HG03095 (cell line): ENCODE measurements around the gene KCMF1.

Experiments
- ATAC-seq: cut with Tn5 transposase; IDR thresholded peaks from one replicate; pipeline ENCODE4 v1.9.1; 2021; ENCODE audit warnings: moderate library complexity; ENCODE audit not compliant: unreplicated experiment

The KCMF1 gene

DNA sequence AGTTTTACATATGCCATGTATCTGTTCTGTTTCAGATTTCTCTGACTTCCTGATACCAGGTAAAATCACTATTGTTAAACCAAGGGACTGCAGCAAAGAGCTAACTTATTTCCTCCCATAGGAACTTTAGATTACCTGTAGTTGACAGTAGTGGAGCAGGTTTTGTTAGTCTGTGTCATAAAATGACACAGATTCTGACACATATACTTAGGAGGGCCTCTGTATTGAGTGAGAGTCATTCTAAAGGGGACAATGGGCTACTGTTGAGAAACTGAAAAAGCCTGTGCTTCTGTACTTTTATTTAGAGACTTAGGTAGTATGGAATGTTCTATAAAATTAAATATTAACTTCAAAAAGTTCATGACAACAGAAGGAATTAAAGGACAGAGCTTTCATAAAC lies 48.2 kb downstream of the KCMF1 start:
- ATAC-seq, result no peak

DNA sequence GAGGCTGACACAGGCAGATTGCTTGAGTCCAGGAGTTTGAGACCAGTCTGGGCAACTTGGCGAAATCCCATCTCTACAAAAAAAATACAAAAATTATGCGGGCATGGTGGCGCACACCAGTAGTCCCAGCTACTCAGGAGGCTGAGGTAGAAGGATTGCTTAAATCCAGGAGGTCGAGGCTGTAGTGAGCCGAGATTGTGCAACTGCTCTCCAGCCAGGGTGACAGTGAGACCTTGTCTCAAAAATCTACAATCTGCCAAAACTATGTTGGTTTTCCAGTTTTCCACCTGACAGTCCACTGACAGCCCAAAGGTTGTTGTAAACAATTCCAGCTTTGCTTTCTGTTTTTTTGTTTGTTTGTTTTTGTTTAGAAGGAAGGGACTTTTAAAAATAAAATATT lies 51.3 kb downstream of the KCMF1 start:
- no peak for ATAC-seq

DNA sequence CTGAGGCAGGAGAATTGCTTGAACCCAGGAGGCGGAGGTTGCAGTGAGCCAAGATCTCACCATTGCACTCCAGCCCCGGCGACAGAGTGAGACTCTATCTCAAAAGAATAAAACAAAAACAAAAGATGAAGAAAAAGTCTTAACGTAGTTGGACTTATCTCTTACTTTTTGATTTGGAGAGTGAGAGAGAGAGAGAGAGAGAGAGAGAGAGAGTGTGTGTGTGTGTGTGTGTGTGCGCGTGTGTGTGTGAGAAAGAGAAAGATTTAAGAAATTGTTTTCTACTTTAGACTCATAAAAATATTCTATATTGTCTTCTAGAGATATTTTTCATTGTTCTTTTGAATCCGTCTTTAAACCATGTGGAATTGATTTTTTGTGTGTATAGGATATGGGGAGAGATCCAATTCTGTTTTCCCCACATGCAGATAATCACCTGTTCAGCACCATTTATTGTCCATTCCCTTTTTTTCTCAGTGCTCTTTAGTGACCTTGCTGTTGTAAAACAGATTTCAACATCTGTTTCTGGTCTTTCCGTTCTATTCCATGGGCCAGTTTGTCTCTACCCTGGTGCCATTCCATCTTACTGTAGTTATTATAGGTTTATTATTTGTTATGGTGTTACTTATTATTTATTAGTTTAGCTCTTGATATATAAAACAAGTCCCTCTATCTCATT lies 53.5 kb downstream of the KCMF1 start:
- ATAC-seq, result no peak

DNA sequence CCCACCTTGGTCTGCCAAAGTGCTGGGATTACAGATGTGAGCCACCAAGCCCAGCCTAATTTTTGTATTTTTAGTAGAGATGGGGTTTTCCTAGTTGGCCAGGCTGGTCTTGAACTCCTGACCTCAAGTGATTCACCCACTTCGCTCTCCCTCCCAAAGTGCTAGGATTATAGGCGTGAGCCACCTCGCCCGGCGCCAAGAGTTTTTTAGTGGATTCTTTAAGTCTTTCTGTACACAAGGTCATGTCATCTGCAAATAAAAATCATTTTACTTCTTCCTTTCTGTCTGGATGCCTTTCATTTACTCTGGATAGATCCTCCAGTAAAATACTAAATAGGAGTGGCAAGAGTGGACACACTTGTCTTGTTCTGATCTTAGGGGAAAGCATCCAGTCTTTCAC lies 61.7 kb downstream of the KCMF1 start:
- no peak for ATAC-seq

DNA sequence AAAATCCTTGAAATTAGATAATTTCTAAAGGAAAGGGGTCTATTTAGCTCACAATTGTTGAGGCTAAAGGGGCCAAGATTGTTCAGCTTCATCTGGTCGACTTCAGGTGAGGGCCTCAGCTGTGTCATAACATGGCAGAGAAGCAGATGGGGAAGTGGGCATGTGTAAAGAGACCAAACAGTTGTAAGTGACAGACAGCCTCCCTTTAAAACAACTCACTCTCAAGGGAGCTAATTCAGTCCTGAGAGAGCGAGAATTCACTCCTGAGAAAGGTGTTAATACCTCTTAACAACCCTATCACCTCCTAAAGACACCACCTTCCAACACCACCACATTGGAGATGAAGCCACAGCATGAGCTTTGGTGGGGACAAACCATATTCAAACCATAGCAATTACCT lies 62.4 kb downstream of the KCMF1 start:
- ATAC-seq, result no peak

DNA sequence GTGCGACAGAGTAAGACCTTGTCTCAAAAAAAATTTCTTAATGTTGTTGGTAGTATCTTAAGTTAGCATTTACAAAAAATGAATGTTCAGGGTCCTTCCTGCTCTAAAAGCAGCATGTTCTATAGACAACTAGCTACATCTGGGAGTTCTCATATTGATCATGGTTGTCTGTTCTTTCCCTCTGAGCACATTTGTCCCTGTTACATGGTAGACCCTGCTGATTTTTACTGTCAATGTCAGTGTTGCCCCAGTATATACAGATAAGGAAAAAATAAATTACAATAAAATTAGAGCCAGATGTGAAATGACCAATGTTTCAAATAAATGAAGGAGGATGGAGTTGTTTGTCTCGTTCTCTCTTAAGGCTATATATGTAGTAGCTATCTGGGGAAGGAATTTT lies 63.2 kb downstream of the KCMF1 start:
- no peak for ATAC-seq

DNA sequence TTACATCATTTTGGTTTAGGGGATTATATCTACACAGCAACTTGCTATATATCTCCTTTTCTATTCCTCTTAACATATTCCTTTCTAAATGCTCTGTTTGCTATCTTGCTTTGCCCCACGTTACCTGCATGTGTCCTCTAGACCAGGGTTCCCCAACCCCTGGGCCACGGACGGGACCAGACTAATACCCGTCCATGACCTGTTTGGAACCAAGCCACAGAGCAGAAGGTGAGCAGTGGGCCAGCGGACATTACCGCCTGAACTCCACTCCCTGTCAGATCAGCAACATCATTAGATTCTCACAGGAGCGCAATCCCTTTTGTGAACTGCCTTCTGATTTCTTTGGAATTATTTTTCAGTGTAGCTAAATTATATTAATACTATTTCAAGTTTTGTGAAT lies 66.7 kb downstream of the KCMF1 start:
- ATAC-seq, result no peak

DNA sequence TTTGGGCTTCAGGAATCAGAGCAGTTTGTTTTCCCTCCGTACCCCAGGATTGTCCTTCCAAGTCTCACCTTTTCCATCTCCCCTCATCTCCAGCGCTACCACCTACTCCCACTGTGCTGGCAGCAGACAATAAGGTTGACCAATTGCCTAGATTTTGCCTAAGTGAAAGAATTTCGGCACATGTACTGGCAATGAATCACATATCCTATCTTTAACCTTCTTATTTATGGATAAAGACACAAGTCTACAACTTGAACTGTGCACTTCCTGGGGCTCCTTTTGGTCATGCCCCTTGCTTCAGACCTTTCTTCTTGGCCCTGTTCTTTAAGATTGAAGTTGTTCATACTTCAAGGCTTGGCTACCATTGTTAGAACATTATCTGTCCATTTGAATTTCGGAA lies 71.4 kb downstream of the KCMF1 start:
- no peak for ATAC-seq

DNA sequence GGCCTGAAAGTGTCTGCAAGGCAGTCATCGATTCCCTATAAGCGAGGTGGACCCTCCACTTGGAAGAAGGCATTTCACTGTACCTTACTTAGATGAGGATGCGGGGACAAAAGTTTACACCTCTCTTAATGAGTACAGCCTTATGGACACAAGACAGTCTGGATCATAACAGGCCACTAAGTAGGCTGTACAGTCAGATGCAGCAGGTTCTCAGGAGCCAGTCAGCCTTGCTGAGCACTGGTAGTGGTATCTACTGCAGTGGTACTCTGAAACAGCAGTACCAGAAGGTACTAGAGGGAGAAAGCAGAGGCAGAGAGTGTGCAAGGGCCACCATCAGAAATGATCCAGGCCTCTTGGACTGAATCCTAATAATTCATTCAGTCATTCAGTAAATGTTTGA lies 77.6 kb downstream of the KCMF1 start:
- no peak for ATAC-seq

DNA sequence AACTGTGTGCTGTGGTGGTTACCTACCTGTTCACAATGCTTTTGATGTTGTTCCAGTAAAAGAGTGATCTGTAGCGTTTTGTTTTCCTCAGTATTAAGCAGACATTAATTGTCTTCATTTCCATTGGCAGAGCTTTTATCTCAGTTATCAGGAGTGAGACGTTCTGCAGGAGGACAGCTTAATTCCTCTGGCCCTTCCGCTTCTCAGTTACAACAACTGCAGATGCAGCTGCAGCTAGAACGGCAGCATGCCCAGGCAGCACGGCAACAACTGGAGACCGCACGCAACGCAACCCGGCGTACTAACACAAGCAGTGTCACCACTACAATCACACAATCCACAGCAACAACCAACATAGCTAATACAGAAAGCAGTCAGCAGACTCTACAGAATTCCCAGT lies 78.3 kb downstream of the KCMF1 start:
- no peak for ATAC-seq

DNA sequence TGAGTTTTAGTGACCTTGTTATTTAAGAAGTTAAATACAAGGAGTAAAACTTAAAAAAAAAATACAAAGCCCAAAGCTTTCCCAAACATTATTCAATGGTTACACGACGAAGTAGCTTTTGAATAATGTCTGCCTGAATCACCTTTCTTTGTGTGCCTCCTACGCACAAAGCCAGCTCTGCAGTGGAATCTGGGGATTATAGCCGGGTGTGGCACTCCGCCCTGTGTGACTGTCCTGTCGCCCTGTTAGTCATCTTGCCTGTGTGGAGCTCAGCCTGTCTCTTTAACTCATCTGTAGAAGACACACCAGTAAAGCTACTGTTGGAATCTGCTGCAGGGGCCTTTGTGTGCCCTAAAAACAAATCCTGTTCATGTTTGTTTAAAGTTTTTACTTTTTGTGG lies 82.8 kb downstream of the KCMF1 start:
- ATAC-seq, result no peak

DNA sequence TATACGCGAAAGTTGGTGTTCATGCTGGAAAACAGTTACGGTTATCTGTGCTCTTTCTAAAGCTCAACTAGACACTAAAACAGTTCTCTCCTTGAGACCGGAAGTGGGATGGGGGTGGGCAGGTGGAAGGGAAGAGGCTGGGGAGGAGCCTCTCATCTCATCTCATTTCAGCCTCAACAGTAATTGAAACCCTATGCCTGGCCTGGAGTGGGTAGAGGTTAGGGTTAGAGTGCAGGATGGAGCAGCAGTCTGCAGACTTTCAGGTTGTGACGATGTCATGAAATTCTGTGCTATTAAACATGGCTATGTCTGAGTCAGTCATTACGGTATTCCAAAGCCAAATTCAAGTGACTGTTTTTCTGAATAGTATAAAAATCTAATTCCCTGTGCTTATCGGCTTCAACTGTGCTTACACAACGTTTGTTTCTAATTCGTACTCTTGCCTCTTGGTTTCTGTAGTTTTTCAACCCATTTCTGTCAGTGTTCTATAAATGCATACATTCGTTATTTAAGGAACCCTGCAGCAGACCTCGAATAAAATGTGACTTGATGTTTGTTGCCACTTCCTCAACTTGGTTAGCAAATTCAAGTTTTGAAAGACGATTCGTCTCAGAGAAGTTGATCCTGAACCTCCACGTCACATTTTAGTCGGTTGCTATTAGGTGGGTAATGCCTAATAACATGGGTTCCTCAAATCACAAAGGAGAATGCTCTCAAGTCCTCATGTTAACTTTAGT lies 86.4 kb downstream of the KCMF1 start:
- no peak for ATAC-seq

DNA sequence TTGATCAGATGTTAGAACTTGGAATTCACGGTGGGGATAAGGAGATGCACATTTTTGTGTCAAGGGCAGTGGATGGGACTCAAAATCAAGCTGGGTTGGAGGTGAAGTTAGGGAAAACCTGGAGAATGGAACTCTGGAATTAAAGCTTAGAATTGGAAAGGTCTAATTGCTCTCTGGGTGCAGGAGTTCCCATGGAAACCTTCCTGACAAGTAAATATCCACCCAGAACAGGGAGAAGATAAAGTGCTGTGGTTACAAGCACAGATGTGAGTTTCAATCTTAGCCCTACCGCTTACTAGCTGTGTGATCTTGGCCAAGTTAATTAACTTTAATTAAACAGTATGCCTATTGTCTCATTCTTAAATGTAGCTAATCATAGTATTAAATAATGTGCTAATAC lies 90.9 kb downstream of the KCMF1 start:
- no peak for ATAC-seq

DNA sequence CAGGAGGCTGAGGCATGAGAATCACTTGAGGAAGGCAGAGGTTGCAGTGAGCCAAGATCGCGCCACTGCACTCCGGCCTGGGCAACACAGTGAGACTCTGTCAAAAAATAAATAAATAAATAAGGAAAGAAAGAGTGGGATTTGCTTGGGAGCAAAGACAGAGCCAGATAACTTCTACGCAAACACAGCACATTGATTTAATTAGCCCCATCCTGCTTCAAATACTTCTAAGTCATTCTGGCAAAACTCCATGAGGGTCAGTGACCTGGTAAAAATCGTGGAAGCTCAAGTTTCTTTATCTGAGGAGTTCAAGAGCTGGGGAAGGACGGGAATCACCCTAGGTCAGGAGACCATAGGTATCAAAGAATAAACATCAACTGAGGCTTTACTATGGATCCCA lies 91.6 kb downstream of the KCMF1 start:
- ATAC-seq, result no peak

DNA sequence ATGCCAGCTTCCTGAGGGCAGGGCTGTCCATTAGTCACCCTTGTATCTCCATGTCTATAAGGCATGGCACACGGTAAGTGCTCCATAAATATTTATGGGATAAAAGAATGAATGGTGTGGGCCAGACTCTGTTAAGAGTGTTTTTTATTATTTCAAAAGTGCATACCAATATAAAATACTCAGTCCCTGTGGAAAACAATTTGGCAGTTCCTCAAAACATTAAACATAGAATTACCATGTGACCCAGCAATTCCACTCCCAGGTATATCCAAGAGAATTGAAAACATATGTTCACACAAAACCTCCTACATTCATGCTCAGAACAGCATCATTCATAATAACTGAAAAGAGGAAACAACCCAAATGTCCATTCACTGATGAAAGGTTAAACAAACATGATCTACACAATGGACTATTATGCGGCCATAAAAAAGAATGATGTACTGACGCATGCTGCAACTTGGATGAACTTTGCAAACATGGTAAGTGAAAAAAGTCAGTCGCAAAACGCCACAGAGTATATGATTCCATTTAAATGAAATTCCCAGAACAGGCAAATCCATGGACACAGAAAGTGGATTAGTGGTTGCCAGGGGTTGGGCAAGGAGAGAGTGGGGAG lies 93.1 kb downstream of the KCMF1 start:
- ATAC-seq, result no peak

DNA sequence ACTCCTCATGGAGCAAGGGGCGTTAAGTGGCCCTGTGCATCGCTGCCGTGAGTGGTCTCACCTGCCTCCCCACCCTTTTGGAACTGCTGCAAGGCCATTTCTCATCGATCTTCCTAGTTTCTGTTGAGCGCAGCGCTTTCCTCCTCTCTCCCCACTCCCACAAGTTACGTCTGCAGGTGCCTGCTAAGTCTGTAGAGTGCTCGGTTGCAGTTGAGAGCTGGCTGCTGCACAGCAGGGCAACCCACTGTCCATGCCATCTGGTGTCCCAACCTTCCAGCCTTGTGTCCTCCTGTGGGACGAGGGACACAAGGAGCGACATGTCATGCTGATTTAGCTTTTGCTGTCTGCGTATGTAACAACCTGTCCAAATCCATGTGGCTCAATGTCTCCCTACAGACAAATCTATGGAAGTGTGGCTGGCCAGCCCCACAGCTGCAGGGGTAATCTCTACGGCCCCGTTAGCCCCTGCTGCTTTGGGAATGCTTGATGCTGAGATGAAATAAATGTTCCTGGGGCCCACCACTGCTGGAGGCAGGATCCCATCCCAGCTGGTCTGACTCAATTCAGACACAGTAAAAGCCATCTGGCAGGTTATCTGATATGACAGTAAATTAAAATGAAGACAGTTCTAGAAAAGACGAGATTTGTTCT lies 94.1 kb downstream of the KCMF1 start:
- no peak for ATAC-seq

DNA sequence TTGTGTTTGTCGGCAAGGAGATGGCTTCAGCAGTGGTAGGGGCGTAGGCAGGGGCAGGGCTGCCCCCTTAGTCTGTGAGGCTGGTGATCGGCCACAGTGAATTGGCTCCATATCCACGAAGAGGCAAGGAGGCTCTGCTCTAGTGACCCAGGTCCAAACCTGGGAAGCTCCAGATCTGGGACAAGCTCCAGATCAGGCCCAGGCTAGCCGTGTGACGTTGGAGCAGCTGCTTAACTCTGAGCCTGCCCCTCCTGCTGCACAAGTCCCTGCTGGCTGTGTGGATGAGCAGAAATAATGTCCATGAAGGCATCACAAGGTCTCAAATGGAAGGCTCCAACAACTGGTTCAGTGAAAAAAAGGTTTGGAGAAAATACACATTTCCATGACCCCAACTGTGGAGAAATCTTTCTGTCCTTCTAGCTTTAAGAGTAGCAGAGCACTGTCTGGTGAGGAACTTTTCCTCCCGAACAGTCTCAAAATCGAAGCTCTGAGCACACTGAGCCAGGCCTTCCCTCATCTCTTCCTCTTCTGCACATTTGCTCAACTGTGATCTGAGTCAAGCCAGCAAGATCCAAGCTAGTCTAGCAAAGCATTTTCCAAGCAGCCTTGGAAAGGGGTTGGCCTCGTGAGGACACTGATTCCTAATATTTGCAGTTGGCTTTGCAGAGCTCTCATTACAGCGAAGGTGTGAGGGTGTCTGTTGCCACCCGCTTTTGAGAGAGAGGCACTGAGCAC lies 95.2 kb downstream of the KCMF1 start:
- no peak for ATAC-seq

DNA sequence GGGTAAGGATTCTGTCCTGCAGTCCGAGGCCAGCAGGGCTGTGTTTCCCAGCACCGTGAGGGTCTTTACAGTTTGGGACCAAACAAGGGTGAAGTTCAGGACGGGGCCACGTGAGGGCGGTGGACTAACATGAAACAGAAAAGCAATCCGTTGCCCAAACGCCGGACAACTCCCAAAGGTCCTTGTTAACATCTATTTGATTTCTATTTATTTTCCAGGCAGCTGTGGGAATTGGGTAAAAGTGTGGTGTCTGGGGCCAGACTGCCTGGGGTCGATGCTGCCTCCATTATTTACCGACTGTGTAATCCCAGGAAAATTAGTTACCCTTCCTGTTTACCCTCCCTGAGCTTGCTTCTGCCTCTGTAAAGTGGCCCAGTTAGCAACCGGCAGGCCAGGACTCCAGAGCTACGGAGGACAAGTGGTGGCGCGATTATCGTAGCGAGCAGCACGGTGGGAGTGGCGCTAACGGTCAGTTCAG lies 96.0 kb downstream of the KCMF1 start:
- no peak for ATAC-seq

DNA sequence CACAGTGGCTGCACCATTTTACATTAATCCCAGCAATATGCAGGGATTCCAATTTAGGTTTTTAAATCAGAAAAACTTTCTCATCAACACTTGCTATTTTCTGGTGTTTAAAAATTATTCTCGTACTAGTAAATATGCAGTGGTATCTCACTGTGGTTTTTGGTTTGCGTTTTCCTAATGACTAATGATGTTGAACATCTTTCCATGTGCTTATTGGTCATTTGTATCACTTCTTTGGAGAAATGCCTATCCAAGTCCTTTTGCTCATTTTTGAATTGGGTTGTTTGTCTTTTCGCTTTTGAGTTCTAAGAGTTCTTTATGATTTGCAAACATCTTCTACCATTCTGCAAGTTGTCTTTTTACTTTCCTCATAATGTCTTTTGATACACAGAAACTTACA lies 100.1 kb downstream of the KCMF1 start:
- no peak for ATAC-seq

DNA sequence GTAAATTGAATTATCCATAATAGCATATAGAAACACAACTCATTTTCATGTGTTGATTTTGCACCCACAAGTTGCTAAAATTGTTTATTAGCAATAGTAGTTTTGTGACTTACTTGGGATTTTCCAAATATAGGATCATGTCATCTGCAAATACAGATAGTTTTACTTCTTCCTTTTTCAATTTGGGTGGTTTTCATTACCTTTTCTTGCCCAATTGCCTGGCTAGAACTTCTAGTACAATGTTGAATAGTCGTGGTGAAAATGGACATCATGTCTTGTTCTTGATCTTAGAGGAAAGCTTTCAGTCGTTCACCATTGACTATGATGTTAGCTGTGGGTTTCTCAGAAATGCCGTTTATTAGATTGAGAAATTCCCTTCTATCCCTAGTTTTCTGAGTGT lies 102.1 kb downstream of the KCMF1 start:
- no peak for ATAC-seq

DNA sequence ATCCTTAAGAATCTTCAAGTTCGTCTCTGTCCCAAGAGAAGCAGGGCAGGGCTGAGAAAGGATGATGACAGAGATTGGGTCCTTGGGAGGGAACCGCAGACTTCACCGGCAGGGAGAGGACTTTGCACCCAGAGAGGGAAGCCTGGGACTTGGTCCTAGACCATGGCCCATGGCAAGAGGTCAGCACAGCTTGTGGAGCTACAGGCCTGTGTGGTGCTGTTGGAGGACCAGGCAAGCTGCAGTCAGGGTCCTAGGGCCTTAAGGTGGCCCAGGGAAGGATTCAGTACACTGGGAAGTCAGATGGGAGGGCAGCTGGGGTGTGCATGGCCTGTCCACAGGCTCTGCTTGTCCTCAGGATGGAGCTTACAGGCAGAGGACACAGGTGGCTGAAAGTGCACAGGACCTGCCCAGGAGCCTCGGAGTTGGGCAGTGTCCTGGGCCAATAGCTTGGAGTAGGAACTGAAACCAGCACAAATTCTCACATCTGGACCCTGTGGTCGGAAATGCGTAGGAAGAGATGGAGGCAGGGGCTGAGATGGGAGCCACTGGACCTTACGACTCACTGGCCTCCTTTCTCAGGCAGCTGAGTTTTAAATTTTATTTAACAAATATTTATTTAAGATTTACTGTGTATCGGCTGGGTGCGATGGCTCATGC lies 105.8 kb downstream of the KCMF1 start:
- ATAC-seq, result no peak
